OCI-LY3 (cell line): Measurements from ENCODE around the gene SDK2.

Experiments used
- EZH2phosphoT487 ChIP-seq: fragments of 200-600 bp; shearing (Covaris generic); IDR thresholded peaks from 2 replicates; pipeline ENCODE4 v1.6.1; 2018; ENCODE audit warnings: antibody characterized with exemption, mixed run types, low read depth
- TF ChIP-seq, protein P1 (sequence below): fragments of 200-600, 300-600 bp; sonication (generic); IDR thresholded peaks from 2 replicates; pipeline ENCODE4 v1.5.1; 2014; ENCODE audit warnings: antibody characterized with exemption, low read length, low read depth

DNA sequence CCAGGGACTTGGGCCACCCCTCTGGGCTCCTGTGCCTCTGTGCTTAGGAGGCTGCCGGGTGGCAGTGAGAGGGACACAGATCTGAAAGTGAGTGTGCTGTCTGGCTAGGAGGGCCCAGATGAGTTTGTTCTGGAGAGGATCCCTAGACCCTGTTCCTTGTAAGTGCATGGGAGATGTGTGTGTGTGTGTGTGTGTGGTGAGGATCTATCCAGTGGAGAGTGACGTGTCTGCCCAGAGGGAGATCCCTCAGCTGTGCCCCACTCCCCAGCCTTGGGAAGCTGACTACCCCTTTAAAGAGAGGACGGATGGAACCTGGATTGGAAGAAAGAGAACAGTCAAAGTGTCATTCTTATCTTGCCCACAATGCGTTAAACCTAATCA is 306.9 kb downstream of the SDK2 start:
- TF ChIP-seq, protein P1, sequence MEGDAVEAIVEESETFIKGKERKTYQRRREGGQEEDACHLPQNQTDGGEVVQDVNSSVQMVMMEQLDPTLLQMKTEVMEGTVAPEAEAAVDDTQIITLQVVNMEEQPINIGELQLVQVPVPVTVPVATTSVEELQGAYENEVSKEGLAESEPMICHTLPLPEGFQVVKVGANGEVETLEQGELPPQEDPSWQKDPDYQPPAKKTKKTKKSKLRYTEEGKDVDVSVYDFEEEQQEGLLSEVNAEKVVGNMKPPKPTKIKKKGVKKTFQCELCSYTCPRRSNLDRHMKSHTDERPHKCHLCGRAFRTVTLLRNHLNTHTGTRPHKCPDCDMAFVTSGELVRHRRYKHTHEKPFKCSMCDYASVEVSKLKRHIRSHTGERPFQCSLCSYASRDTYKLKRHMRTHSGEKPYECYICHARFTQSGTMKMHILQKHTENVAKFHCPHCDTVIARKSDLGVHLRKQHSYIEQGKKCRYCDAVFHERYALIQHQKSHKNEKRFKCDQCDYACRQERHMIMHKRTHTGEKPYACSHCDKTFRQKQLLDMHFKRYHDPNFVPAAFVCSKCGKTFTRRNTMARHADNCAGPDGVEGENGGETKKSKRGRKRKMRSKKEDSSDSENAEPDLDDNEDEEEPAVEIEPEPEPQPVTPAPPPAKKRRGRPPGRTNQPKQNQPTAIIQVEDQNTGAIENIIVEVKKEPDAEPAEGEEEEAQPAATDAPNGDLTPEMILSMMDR: no peak
- no peak for TF ChIP-seq EZH2phosphoT487
